ENCODE data around the gene CLHC1. TPM values are rescaled to one million over a fixed set of nuclear protein-coding genes. Genes with fewer than 3 reads are reported as not detected.

Gene CLHC1
- total RNA-seq, 1 donor: 14.3 TPM

DNA sequence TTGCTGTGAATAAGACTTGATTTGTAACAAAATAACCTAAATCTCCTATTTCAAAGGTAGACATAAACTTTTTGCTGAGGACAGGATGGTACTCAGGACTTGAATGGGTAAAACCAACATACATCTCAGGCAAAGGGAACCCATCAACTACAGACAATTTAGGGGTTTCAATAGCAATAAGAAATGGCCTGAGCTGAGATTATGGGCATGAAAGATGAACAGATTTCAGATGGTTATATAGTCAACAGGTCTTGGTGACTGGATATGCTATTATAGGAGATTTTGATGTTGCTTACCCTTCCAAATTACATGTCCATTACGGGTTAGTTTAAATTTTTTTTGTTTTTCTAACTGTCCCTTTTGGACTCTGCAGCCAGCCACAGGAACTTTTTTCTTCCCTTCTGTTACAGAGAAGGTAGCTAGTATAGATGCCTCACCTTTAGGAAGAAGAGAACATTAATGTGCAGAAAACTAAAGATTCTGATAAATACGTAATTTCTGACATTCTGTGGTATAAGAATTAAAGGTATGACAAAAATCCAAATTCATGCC, 5.0 kb upstream of the CLHC1 start:
- TF ChIP-seq, protein P1, sequence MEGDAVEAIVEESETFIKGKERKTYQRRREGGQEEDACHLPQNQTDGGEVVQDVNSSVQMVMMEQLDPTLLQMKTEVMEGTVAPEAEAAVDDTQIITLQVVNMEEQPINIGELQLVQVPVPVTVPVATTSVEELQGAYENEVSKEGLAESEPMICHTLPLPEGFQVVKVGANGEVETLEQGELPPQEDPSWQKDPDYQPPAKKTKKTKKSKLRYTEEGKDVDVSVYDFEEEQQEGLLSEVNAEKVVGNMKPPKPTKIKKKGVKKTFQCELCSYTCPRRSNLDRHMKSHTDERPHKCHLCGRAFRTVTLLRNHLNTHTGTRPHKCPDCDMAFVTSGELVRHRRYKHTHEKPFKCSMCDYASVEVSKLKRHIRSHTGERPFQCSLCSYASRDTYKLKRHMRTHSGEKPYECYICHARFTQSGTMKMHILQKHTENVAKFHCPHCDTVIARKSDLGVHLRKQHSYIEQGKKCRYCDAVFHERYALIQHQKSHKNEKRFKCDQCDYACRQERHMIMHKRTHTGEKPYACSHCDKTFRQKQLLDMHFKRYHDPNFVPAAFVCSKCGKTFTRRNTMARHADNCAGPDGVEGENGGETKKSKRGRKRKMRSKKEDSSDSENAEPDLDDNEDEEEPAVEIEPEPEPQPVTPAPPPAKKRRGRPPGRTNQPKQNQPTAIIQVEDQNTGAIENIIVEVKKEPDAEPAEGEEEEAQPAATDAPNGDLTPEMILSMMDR (IDR thresholded peaks at IDR 0.05; ENCODE audit: insufficient read depth, low read length): no peak
- no peak overlapping the region for H3K4me3 ChIP-seq (ENCODE audit: low read depth, low read length)
- DNase-seq (ENCODE audit: low read depth): no peak

DNA sequence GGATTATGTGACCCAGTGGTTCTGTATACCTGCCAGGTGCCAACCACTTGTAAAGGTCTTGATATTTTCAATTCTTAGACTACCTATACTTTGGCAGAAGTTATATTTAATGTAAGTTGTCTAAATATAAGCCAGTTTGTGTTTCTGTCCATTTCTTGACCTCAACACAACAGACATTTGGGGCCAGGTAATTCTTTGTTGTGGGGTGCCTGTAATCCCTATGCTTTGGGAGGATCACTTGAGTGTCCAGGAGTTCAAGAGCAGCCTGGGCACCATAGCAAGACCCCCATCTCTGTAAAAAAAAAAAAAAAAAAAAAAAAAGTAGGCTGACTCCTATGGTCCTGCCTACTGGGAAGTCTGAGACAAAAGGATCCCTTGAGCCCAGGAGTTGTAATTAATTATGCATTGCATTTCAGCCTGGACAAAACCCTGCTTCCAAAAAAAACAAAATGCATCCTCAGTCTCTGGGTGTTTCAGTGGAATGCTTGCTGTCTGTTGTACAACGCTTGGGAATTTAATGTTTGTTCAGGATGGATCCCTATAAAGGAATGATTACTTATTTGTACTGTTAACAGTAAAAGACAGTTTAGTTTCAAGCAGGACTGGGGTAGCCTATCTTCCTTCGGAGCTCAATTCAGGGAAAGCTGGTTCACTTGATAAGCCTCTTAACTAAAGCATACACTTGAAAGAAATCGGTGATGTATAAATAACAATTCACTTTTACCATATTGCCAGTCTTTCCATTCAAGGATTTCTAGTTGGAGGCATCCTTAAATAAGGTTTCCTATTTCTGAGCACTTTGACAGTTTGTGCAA, 3.8 kb upstream of the CLHC1 start:
- TF ChIP-seq, protein P1 (IDR thresholded peaks at IDR 0.05; ENCODE audit: insufficient read depth, low read length): no peak
- peak; percentile 4 for DNase-seq (ENCODE audit: low read depth)
- H3K4me3 ChIP-seq (ENCODE audit: low read depth, low read length): no peak overlapping the region

DNA sequence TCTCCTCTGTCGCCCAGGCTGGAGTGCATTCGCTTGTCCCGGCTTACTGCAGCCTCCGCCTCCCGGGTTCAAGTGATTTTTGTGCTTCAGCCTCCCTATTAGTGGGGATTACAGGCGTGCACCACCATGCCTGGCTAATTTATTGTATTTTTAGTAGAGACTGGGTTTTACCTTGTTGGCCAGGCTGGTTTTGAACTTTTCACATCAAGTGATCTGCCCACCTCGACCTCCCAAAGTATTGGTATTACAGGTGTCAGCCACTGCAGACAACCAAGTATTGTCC, 1.5 kb upstream of the CLHC1 start:
- TF ChIP-seq, protein P1 (IDR thresholded peaks at IDR 0.05; ENCODE audit: insufficient read depth, low read length): no peak
- H3K4me3 ChIP-seq (ENCODE audit: low read depth, low read length): peak overlapping the region; percentile 97
- no peak for DNase-seq (ENCODE audit: low read depth)

DNA sequence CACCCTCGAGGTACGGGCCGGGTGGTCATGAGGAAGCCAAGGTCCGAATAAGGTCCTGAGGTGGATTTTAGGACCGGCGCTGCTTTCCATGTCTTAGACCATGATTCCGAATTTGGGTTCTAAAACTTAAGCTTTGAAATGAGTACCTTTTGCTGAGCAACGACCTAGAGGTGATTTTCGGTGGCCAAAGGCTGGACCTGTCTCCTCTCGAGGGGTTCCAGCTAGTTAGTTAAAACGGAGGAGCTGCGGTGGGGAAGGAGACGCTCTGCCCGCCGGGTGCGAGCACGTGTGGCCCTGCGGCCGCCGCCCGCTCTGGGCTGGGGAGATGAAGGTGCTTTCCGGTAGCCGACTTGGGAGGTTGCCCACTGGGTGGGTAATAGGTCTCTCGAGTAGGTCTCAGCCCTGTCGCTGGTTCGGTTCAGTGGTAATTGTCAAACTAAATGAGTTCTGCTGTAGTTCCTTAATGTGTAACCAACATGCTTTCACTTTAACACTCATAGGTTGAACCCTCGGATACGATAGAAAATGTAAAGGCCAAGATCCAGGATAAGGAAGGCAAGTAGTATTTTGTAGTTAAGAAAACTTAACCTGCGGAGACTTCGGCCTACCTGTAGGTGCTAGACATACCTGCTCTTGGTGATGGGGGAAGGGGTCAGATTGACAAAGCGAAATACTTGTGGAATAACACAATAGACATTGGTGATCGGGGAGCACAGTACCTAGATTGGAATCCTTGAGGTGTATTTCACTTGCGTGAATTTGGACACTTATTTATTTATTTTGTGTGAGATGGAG, 967 bp upstream of the CLHC1 start:
- peak overlapping the region; percentile 97 for H3K4me3 ChIP-seq (ENCODE audit: low read depth, low read length)
- TF ChIP-seq, protein P1 (IDR thresholded peaks at IDR 0.05; ENCODE audit: insufficient read depth, low read length): no peak
- DNase-seq (ENCODE audit: low read depth): peak; percentile 35

DNA sequence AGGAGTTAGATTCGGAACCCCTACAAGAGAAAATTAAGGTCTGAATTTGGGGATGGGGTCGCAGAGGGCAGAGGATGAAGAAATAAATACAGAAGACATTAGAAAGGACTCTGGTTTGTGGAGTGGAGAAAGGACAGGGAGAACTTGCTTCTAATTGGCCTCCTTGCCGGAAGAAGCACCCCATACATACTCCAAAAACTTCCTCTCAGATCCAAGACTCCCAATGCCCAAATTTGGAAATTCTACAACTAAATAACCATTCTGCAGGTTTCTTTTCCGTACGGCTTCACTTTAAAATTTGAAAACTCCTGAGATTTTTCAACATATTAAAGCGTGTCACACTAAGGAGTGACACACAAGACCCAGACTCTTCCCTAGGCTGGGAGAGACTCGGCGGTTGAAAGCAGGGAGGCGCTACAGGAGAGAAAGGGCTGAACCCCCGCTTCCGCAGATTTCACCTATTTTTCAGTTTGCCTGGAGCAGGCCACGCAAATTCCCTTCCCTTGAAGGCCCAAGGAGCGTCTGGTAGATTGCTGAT, 478 bp downstream of the CLHC1 start:
- peak; percentile 21 for DNase-seq (ENCODE audit: low read depth)
- H3K4me3 ChIP-seq (ENCODE audit: low read depth, low read length): peak overlapping the region; percentile 97
- TF ChIP-seq, protein P1 (IDR thresholded peaks at IDR 0.05; ENCODE audit: insufficient read depth, low read length): no peak

DNA sequence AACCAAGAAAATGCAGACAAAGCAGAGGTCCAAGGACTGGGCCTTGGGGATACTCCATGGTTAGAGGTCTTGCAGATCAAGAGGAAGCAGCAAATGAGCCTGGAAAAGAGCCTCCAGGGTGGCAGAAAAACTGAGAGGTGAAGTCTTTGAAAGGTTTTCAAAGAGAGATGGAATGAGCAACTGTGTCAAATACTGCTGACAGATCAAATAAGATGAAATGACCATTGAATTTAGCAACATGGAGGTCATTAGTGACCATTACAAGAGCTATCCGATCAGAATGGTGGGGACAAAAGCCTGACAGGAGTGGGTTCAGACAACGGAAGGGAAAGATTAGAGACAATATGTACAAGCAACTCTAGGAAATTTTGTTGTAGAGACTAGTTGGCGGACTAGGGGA, 1.5 kb downstream of the CLHC1 start:
- H3K4me3 ChIP-seq (ENCODE audit: low read depth, low read length): no peak overlapping the region
- no peak for DNase-seq (ENCODE audit: low read depth)
- TF ChIP-seq, protein P1 (IDR thresholded peaks at IDR 0.05; ENCODE audit: insufficient read depth, low read length): no peak

Data from fibroblast of the aortic adventitia (primary cell).